Measurements from ENCODE around the gene SMAD6. TPM values are rescaled to one million over a fixed set of nuclear protein-coding genes. Genes with fewer than 3 reads are reported as not detected.

The SMAD6 gene
- total RNA-seq, 1 experiment from 2014 or later = 58.6 TPM

DNA sequence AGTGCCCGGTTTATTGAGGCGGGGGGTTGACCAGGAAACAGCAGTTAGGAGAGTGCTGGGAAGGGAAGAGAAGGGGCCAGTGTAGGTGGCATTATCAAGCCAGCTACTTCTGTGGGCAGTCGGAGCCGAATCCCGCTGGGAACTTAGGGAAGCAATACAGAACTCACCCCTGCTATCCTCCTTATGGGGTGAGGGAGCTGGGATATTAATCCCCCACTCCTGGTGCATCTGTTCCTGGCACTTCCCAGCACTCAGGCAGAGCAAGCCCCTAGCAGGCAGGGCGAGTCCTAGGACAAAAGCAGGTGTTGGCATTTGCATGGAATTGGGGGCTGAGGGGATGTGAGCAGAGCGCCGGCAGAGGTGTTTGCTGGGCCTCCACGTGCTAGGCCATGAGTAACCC is 48.6 kb downstream of the SMAD6 start:
- no peaks in the 10 kb centered on the region for H3K27me3 Mint-ChIP-seq (ENCODE audit: unreplicated experiment)
- H3K4me3 Mint-ChIP-seq (ENCODE audit: low read depth, unreplicated experiment) = no peak overlapping the region
- peaks cover 50% of the 10 kb centered on the region for H3K36me3 Mint-ChIP-seq (ENCODE audit: insufficient read depth, unreplicated experiment)
- TF ChIP-seq, protein P1, sequence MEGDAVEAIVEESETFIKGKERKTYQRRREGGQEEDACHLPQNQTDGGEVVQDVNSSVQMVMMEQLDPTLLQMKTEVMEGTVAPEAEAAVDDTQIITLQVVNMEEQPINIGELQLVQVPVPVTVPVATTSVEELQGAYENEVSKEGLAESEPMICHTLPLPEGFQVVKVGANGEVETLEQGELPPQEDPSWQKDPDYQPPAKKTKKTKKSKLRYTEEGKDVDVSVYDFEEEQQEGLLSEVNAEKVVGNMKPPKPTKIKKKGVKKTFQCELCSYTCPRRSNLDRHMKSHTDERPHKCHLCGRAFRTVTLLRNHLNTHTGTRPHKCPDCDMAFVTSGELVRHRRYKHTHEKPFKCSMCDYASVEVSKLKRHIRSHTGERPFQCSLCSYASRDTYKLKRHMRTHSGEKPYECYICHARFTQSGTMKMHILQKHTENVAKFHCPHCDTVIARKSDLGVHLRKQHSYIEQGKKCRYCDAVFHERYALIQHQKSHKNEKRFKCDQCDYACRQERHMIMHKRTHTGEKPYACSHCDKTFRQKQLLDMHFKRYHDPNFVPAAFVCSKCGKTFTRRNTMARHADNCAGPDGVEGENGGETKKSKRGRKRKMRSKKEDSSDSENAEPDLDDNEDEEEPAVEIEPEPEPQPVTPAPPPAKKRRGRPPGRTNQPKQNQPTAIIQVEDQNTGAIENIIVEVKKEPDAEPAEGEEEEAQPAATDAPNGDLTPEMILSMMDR (IDR thresholded peaks at IDR 0.05; ENCODE audit: unreplicated experiment) = no peak
- CTCF ChIA-PET = interaction anchor here (0.9 to 2.4 kb wide), 3 partner anchors 13 to 101 kb away, joined by 3 to 14 read pairs (median 4); no protein-coding TSS in a partner anchor
- H3K4me1 Mint-ChIP-seq (ENCODE audit: low read depth, unreplicated experiment) = peaks cover 88% of the 10 kb centered on the region
- no TSS peak for BruUV-seq (replicated peaks)
- DNase-seq = no peak
- H3K9me3 Mint-ChIP-seq (ENCODE audit: low read depth, unreplicated experiment) = peaks cover 6% of the 10 kb centered on the region
- intact Hi-C loops (cut with micrococcal nuclease; ENCODE audit: unreplicated experiment) = no loop called here
- peak overlapping the region; percentile 54 for H3K27ac Mint-ChIP-seq (ENCODE audit: unreplicated experiment)

DNA sequence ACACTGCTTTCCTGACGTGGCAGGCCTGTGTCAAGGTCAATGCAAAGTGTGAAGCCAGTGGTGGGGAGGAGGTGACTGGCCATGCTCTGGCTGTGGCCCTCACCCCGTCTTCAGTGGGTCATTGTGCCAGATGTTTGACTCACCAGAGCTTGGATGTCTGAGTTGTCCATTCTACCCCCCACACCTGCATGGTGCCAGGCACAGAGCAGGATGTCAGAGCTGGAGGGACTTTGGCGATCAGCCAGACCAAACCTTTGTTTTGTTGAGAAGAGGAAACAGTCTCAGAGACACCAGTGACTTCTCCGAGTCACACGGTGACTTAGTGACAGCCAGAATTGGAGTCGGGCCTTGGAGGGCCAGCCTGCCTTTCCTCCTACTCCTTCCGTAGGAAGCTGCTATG is 49.5 kb downstream of the SMAD6 start:
- no TSS peak for BruUV-seq (replicated peaks)
- H3K4me1 Mint-ChIP-seq (ENCODE audit: low read depth, unreplicated experiment) = peaks cover 79% of the 10 kb centered on the region
- H3K36me3 Mint-ChIP-seq (ENCODE audit: insufficient read depth, unreplicated experiment) = peaks cover 54% of the 10 kb centered on the region
- H3K27me3 Mint-ChIP-seq (ENCODE audit: unreplicated experiment) = no peaks in the 10 kb centered on the region
- DNase-seq = peak; percentile 86
- TF ChIP-seq, protein P1 (IDR thresholded peaks at IDR 0.05; ENCODE audit: unreplicated experiment) = no peak
- peak overlapping the region; percentile 35 for H3K4me3 Mint-ChIP-seq (ENCODE audit: low read depth, unreplicated experiment)
- peaks cover 6% of the 10 kb centered on the region for H3K9me3 Mint-ChIP-seq (ENCODE audit: low read depth, unreplicated experiment)
- CTCF ChIA-PET = interaction anchor here (0.7 to 2.4 kb wide), 7 partner anchors 9 to 960 kb away, joined by 3 to 14 read pairs (median 6); no protein-coding TSS in a partner anchor
- peak overlapping the region; percentile 88 for H3K27ac Mint-ChIP-seq (ENCODE audit: unreplicated experiment)
- intact Hi-C loops (cut with micrococcal nuclease; ENCODE audit: unreplicated experiment) = no loop called here

DNA sequence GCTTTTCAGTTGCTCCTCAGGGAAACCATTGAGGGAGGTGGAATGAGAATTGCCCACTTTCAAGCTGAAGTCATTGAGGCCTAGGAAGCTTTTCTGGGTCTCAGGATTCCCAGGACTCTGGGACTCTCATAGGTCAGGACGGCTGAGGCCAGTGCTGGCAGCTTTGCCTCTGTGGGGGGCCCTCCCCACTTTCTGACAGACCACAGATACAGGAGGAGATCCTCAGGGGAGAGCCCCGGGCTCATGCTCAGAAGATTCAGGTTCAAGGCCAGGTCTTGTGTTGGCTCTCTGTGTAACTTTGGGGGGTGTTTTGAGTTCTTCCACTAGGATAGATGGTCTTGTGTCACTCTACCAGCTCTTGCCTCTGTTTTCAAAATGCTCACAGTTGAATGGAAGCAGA is 50.0 kb downstream of the SMAD6 start:
- H3K4me3 Mint-ChIP-seq (ENCODE audit: low read depth, unreplicated experiment) = peak overlapping the region; percentile 35
- H3K27me3 Mint-ChIP-seq (ENCODE audit: unreplicated experiment) = no peaks in the 10 kb centered on the region
- no peak for DNase-seq
- CTCF ChIA-PET = interaction anchor here (0.6 to 2.4 kb wide), 8 partner anchors 9 to 960 kb away, joined by 3 to 14 read pairs (median 6); no protein-coding TSS in a partner anchor
- peaks cover 6% of the 10 kb centered on the region for H3K9me3 Mint-ChIP-seq (ENCODE audit: low read depth, unreplicated experiment)
- H3K27ac Mint-ChIP-seq (ENCODE audit: unreplicated experiment) = peak overlapping the region; percentile 88
- TSS peak; percentile 61 for BruUV-seq (replicated peaks)
- peaks cover 59% of the 10 kb centered on the region for H3K36me3 Mint-ChIP-seq (ENCODE audit: insufficient read depth, unreplicated experiment)
- intact Hi-C loops (cut with micrococcal nuclease; ENCODE audit: unreplicated experiment) = no loop called here
- TF ChIP-seq, protein P1 (IDR thresholded peaks at IDR 0.05; ENCODE audit: unreplicated experiment) = no peak
- H3K4me1 Mint-ChIP-seq (ENCODE audit: low read depth, unreplicated experiment) = peaks cover 74% of the 10 kb centered on the region

DNA sequence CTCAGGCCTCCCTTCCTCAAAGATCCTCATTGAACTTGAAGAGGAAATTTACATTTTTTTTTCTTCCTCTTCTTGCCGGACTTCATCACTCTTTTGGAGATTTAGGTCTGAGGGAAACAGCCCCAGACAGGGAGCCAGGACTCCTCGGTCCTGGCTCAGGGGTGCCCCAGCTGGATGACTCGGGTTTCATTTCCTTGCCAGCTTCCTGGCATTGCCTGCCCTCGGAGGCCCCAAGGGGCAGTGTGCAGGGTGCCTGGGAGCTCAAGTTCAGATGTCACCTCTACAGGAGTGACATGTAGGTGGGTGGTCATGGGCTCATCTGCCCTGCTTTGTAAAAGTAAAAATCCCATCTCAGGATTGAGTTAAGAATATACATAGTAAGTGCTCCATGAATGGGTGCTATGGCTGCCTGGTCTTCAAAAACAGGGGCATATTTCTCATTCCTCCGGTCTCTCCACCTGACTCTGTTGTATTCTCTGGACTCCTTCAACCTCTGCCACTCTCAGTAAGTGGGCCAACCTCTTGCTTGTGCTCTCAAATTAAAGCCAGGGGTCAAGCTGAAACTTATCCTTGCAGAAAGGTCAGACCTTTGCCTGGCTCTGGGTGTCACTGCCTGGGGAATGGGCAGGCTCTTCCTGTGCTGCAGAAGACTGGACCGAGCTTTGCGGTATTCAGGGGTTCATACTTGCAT is 51.8 kb downstream of the SMAD6 start:
- DNase-seq = no peak
- H3K4me1 Mint-ChIP-seq (ENCODE audit: low read depth, unreplicated experiment) = peaks cover 64% of the 10 kb centered on the region
- CTCF ChIA-PET = no interaction called here
- no TSS peak for BruUV-seq (replicated peaks)
- TF ChIP-seq, protein P1 (IDR thresholded peaks at IDR 0.05; ENCODE audit: unreplicated experiment) = no peak
- H3K27me3 Mint-ChIP-seq (ENCODE audit: unreplicated experiment) = no peaks in the 10 kb centered on the region
- H3K27ac Mint-ChIP-seq (ENCODE audit: unreplicated experiment) = peak overlapping the region; percentile 67
- H3K36me3 Mint-ChIP-seq (ENCODE audit: insufficient read depth, unreplicated experiment) = peaks cover 63% of the 10 kb centered on the region
- no peak overlapping the region for H3K4me3 Mint-ChIP-seq (ENCODE audit: low read depth, unreplicated experiment)
- intact Hi-C loops (cut with micrococcal nuclease; ENCODE audit: unreplicated experiment) = no loop called here
- peaks cover 6% of the 10 kb centered on the region for H3K9me3 Mint-ChIP-seq (ENCODE audit: low read depth, unreplicated experiment)
